RWPE2 (cell line): ENCODE results near the gene HMGXB4.

Experiments used
- ATAC-seq: fragments of 200-7000 bp; cut with Tn5 transposase; 3 replicates; pipeline ENCODE4 v1.9.1; 2021; ENCODE audit warnings: low read depth
- DNase-seq: peaks from one replicate; pipeline ENCODE4 v3.0.0-alpha.2; 2020; ENCODE audit warnings: low spot score
- H3K27ac ChIP-seq: fragments of 450-650 bp; 2 replicates; pipeline ENCODE4 v1.5.1; 2017; ENCODE audit warnings: mild to moderate bottlenecking; ENCODE audit not compliant: poor library complexity, severe bottlenecking
- H3K27me3 ChIP-seq: fragments of 250-450 bp; sonication (Bioruptor Pico); 2 replicates; pipeline ENCODE4 v1.5.1; 2021; ENCODE audit warnings: mild to moderate bottlenecking, moderate library complexity; ENCODE audit not compliant: insufficient read depth, poor library complexity, severe bottlenecking
- H3K36me3 ChIP-seq: fragments of 250-450 bp; sonication (Bioruptor Pico); 2 replicates; pipeline ENCODE4 v1.5.1; 2020; ENCODE audit warnings: low read depth, mild to moderate bottlenecking, moderate library complexity
- H3K4me1 ChIP-seq: fragments of 250-450 bp; sonication (Bioruptor Pico); 2 replicates; pipeline ENCODE4 v1.5.1; 2021; ENCODE audit warnings: mild to moderate bottlenecking, moderate library complexity; ENCODE audit not compliant: insufficient read depth, poor library complexity, severe bottlenecking
- H3K4me3 ChIP-seq: fragments of 250-450 bp; sonication (Bioruptor Pico); 2 replicates; pipeline ENCODE4 v1.5.1; 2021; ENCODE audit warnings: mild to moderate bottlenecking, moderate library complexity; ENCODE audit not compliant: severe bottlenecking
- H3K9me3 ChIP-seq: fragments of 250-450 bp; sonication (Bioruptor Pico); 2 replicates; pipeline ENCODE4 v1.5.1; 2021; ENCODE audit warnings: mild to moderate bottlenecking, moderate library complexity; ENCODE audit not compliant: severe bottlenecking
- CTCF ChIP-seq: fragments of 450-650 bp; IDR thresholded peaks from one replicate; pipeline ENCODE4 v1.5.1; 2017; ENCODE audit warnings: mild to moderate bottlenecking, moderate library complexity; ENCODE audit not compliant: poor library complexity, severe bottlenecking

The HMGXB4 gene

GRCh38 chr22:35292786-35293185 lies 35.5 kb downstream of the HMGXB4 start:
- no peak overlapping the region for H3K4me3 ChIP-seq
- no peak for ATAC-seq
- no peak for DNase-seq
- no peaks in the 10 kb centered on the region for H3K27me3 ChIP-seq
- H3K9me3 ChIP-seq, result no peaks in the 10 kb centered on the region
- H3K27ac ChIP-seq, result no peak overlapping the region
- no peak for TF ChIP-seq CTCF
- H3K4me1 ChIP-seq, result no peaks in the 10 kb centered on the region
- peaks cover 88% of the 10 kb centered on the region for H3K36me3 ChIP-seq

- peaks cover 5% of the 10 kb centered on the region for H3K4me1 ChIP-seq
- H3K36me3 ChIP-seq, result peaks cover 57% of the 10 kb centered on the region
- TF ChIP-seq CTCF, result no peak
- H3K27me3 ChIP-seq, result no peaks in the 10 kb centered on the region
- no peaks in the 10 kb centered on the region for H3K9me3 ChIP-seq
- ATAC-seq (no peak), DNase-seq (no peak)
- H3K4me3 ChIP-seq, result no peak overlapping the region
- no peak overlapping the region for H3K27ac ChIP-seq
Observed at GRCh38 chr22:35296051-35296450, 38.8 kb downstream of the HMGXB4 start.

GRCh38 chr22:35299217-35299672 lies 42.0 kb downstream of the HMGXB4 start:
- ATAC-seq (no peak), DNase-seq (no peak)
- peak overlapping the region; percentile 64 for H3K4me3 ChIP-seq
- H3K9me3 ChIP-seq, result no peaks in the 10 kb centered on the region
- peaks cover 13% of the 10 kb centered on the region for H3K4me1 ChIP-seq
- no peaks in the 10 kb centered on the region for H3K27me3 ChIP-seq
- no peak for TF ChIP-seq CTCF
- H3K36me3 ChIP-seq, result peaks cover 27% of the 10 kb centered on the region
- H3K27ac ChIP-seq, result peak overlapping the region; percentile 76

- peak; percentile 92 for DNase-seq
- peak; percentile 95 for ATAC-seq
- peaks cover 20% of the 10 kb centered on the region for H3K36me3 ChIP-seq
- no peaks in the 10 kb centered on the region for H3K9me3 ChIP-seq
- TF ChIP-seq CTCF, result no peak
- no peaks in the 10 kb centered on the region for H3K27me3 ChIP-seq
- H3K4me3 ChIP-seq, result peak within 1 kb of the TSS; percentile 64
- peaks cover 13% of the 10 kb centered on the region for H3K4me1 ChIP-seq
- peak within 1 kb of the TSS; percentile 76 for H3K27ac ChIP-seq
Observed at GRCh38 chr22:35299673-35300499, 42.6 kb downstream of the HMGXB4 start, which contains the start of gene TOM1. Gene TOM1 (plus strand): TSS chr22:35299894. CDS start chr22:35299929, 35 bp downstream.
